ENCODE results near the gene C1GALT1C1.
"Not testable (repeated sequence)": the region's sequence is repeated elsewhere in the genome, so short reads cannot be mapped to it uniquely, and the experiment has no call there.

C1GALT1C1 gene

DNA sequence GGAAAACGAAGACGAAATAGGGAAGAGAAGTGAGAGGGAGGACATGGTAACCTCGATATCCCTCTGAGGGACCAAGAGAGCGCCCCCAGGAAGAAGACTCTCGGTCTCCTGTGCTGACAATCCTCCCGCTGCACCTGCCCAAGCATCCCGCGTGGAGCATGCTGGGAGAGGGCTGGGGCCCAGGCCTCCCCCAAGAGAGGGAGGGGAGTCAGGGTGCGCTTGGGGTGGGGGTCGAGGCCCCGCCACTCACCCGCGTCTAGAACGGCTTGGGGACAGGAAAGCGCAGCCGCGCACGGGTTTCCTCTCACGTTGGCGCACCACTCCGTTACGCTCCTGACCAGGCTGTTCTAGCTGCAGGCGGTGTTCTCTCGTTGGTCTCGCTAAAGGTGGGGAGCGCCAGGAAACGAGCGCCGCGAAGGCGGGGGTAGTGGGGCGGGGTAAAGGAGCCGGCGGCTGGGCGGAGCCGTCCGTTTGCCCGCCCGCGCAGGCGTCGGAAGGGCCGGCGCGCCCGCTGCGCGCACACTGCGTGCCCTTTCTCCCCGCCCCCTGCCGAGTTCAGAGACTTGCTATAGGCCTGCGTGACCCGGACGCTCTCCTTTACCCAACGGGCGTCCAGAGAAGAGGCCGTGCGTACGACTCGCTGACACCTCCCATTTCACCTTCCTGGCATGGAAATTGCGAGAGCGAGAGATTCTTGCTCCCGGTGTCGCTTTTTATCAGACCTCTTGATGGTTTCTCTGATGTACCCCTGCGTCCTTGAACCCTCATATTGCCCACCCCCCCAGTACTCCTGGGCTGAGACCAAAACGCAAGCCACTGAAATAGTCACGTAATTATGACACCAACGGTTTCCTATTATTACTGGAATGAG is at the start of gene C1GALT1C1:
Gene C1GALT1C1, minus strand, starts transcription at position 388 of the 871 bp plus-strand sequence. CDS start 2,888 bp downstream, outside the sequence.
- DNase-seq, result peak; percentile 98

DNA sequence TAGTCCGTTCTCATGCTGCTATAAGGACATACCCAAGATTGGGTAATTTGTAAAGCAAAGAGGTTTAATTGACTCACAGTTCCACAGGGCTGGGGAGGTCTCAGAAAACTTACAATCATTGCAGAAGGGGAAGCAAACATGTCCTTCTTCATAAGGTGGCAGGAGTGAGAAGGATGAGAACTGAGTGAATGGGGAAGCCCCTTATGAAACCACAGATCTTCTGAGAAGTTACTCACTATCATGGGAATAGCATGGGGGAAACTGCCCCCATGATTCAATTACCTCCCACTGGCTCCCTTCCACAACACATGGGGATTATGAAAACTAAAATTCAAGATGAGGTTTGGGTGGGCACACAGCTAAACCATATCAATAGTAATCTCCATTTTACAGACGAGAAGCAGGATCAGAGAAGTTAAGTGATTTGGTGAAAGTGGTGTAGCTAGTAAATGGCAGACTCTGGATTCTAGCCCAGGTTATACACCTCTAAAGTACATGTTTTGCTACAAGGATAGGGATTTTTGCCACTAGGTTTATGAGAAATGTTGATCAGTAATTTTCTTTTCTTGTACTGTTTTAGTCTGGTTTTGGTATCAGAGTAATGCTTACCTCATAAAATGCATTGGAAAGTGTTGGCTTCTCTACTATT is 47.3 kb upstream of the C1GALT1C1 start:
- no peak for DNase-seq

DNA sequence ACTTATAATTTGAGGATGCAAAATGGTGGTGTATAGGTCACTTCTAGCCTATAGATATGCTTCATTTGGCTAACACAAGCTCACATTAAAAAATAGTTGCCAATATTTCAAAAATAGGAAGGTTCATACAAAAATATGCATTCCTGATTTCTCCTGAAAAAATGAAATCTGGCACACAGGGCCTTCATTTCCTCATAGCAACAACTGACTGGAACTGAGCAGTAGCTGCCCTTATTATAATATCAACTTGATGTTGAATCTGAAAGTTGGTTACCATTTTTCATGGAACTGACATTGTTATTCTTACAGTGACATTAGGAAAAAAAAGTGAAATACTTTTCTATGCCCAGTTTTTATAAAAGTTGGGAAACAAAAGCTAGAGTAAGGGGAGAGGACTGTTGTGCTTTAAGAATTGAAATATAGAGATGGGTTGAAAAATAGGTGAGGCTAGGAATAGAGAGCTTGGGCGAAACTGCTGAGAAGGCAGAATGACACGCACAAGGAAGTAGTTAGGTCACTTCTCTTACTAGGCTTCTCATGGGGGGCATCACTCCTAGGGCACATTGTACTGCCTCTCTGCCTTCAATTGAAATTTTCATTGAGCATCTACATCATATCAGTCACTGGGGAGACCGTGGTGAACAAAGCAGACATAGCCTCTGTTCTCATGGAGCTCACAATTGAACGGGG is 43.1 kb upstream of the C1GALT1C1 start:
- no peak for DNase-seq

DNA sequence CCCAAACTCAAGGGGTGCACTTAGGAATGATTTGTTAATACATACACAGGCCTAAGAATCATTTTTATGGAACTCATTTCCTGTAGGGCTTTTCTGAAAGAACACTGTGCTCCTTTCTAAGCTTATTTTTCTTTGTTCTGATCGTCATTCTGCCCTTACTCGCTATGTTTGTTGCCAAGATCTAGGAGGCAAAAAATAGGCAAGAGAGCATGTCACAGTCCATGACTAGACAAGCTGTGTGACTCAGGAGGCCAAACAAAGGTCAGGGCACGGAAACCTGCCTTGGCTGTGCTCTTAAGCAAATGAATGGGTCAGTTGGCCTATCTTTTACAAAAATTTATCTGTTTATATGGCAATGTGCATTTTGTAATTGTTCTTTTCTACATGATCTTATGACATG is 42.5 kb upstream of the C1GALT1C1 start:
- DNase-seq, result no peak

DNA sequence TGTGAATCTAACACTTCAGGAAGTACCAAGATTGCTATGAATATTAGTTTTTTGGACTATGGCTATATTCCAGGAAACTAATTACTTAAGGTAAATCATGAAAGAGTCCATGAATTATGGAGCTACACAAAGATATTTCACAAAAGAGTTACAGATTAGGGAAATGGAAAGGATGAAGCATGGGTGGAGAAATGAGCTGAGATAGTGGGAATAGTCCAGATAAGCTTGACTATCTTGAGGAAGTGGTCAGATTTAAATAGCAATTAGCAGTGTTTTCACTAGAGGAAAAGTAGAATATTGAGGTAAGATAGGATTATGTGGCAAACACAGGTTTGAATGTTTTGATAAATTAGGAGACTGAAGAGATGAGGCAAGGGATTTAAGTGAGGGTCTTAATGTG is 42.1 kb upstream of the C1GALT1C1 start:
- no peak for DNase-seq

DNA sequence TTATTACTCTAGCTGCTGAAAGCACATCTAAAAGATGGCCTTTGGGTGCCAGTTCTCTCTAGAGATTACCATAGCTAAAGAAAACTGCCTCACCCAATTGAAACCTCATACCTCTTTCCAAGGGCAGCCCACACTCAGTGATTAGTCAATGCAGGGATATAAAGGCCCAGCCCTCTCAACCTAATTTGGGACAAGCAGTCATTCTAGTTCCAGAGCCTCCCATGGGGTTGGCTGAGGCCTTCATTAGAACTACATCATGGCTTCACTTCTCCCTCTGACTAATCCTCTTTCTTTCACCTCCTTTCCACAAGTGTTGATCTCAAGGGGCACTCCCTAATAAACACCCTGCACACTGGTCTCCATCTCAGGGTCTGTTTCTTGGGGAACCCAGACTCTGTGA is 38.5 kb upstream of the C1GALT1C1 start:
- no peak for DNase-seq

DNA sequence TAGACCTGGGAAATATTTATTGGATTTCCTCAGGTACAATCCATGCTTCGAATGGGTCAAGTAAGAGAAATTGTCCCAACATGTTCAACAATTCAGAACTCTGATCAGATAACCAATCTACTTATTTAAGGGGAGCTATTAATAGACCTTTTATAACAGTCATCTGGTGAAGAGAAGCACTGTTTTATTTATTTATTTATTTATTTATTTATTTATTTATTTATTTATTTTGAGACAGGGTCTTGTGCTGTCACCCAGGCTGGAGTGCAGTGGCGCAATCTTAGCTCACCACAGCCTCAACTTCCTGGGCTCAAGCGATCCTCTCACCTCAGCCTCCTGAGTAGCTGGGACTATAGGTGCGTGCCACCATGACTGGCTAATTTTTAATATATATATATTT is 34.7 kb upstream of the C1GALT1C1 start:
- DNase-seq, result not testable (repeated sequence)

DNA sequence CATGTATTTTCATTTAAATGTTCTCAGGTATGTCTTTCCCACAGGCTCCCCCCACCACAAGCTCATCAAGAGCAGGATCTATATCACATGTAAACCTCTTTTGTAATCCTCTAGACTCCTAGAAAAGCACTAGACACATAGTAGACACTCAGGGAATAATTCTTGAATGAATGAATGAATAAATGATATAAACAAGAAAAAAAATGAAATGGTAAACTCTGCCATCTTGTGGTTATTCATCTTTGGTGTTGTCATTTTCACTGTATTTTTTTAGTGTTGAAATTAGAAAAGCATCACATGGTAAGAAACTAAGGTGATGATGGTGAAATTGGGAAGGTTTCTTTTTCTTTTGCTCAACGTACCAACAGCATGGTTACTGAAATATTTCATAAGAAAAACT is 34.2 kb upstream of the C1GALT1C1 start:
- peak; percentile 55 for DNase-seq

DNA sequence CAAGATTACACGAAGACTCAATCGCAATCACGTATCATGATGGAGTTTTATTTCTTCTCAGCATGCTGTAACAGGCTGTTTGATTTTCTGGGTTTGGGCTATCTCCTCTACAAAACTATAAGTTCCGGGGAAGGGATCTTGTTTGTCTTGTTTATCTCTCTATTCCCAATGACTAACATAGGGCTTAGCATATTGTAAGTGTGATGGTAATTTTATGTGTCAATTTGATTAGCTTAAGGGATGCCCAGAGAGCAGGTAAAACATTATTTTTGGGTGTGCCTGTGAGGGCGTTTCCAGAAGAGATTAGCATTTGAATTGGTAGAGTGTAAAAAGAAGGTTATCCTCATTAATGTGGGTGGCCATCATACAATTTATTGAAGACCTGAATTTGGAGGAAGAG is 32.8 kb upstream of the C1GALT1C1 start:
- DNase-seq, result no peak

DNA sequence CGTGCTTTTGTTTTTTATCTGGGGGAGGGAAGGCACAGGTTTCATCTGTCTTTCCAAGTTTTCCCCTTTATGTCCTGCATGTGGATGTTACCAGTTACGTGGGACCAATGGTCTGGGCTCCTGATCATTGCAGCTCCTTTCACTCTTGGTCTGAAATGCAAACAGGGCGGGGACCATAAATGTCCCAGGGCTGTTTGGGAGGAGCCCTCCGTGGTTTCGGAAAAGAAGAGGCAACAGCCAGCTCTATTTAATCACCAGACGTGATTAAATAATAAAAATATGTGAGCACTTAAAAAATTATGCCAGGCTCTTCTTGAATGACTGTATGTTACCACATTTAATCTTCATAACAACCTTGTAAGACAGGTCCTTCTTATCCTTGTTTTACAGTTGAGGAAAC is 30.8 kb upstream of the C1GALT1C1 start:
- DNase-seq, result no peak

DNA sequence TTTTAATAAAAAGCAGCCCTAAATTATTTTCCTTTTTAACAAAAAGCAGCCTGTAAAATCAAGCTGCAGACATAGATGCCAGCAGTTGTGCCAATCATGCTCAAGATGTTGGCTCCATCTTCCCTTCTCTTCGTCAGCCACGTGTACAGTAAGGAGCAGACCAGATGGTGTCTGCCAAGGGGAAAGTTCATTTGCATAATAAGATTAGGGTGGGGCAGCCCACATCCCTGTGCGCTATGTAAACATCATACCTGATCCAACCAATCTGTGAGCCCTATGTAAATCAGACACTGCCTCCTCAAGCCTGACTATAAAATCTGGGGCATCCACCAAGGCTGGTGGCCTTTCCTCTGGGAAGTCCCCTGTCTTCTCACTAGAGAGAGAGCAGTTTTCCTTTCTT is 23.1 kb upstream of the C1GALT1C1 start:
- DNase-seq, result no peak

DNA sequence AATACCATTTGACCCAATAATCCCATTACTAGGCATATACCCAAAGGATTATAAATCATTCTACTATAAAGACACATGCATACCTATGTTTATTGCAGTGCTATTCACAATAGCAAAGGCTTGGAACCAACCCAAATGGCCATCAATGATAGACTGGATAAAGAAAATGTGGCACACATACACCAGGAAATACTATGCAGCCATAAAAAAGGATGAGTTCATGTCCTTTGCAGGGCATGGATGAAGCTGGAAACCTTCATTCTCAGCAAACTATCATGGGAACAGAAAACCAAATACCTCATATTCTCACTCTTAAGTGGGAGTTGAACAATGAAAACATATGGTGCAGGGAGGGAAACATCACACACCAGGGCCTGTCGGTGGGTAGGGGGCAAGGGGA is 22.4 kb upstream of the C1GALT1C1 start:
- DNase-seq, result not testable (repeated sequence)

DNA sequence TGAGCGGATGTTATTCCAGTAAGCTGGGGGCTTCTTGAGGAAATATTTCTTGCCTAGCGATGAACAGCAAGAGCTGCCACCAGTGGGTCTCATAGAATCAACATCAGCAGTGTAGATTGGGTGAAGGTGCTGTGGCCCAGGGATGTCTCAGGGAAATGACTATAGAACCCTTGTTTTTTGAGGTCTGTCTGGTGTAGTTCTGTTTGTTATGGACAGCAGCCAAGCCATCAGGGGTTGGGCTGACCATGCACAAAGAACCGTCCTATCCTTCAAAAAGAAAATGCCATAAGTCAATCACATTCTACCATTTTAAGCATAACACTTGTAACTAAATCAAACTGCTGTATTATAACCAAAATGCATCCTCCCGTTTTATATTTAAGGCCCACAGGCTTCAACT is 17.3 kb upstream of the C1GALT1C1 start:
- DNase-seq, result no peak

DNA sequence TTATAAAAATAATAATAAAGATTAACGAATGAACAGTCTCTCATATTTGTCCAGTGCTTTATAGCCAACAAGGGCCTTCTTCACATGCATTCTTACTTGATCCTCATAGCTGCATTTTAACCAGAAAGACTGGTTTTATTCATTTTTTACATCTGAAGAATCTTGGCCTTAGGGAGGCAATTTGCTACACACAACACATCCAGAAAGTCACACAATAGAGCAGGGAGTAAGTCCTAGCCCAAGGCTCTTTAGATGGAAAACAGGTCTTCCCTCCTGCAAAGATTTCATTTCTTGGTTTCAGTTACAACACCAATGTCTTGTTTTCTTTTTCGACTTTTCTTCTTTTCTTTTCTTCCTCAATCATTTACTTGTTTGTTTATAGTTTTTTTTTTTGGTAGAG is 13.0 kb upstream of the C1GALT1C1 start:
- DNase-seq, result no peak

DNA sequence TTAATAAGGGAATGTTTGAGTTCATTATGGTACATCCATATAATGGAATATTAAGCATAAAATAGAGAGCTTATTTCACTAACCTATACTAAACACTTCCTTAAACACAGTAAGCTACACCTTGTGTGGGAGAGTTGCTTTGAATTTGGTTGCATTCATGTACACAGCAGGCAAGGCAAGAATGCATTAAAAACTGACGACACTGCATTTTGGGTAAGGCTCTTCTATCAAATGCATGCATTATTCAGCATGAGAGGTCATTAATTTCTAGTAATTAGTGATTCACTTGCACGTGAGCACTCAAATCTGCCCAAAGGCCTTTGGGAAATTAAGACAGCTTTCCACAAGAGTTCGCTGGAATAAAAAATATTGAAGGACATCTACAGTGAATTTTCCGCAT is 8.8 kb upstream of the C1GALT1C1 start:
- DNase-seq, result no peak

DNA sequence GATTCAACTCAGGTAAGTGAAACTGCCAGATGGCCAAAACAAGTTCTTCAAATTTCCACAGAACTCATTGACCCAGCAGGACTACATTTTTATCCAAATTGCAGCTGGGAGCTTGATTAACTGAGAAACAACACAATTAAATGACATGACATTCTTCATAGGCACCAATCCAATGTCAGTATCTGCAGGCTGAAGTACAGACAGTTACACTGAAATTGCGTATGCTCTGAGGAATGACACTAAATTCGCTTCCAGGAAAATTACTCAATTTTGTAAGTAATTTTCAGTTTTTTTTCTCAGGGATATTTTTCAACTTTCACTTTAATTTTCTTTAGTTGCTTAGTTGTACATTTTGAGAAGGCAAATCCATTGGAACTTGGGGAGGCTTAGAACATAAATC is 4.5 kb downstream of the C1GALT1C1 start:
- no peak for DNase-seq

DNA sequence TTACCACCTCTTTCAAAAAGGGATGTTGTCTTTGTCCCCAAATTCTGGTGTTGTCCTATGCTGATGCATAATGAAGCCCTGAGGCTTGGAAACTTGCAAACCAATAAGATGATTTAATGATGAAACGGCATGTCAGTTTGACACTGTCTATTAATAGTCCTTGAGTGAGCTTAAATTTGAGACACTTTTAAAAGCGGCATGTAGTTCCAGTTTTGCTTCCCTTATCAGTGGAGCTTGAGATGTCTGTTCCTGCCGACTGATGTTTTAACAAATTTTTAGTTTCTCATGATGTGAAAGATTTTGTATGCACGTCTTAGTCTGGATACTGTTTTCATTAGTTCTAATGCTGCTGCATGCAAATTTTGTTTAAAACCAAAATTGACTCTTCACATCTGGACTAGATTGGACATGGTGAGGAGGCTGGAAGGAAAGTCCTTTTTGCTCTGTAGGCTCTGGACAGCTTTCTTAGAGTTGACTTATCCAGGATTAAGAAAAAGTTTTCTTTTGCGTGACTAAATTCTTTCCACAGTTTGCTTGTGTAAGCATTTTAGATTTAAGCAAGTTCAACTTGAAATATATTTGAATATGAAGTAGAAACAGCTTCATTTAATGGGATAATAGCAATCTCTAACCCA is 11.7 kb downstream of the C1GALT1C1 start:
- DNase-seq, result no peak

DNA sequence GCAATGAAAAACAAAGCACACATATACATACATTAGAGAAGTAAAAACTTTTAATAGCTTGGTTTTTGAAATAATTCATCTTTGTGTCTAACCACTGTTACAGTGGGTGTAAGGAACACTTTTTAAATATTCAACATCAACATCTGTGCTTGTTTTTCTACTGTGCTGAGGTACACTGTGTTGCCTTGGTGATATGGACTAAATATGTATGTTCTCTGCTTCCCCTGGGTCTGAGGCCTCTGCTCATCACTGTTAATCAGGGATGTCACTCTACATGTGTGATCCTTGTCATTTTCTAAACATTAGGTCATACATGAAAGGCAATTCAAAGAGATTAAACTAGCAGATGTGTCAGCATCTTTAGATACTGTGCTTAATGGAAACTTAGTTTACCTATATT is 15.0 kb downstream of the C1GALT1C1 start:
- DNase-seq, result peak; percentile 57

DNA sequence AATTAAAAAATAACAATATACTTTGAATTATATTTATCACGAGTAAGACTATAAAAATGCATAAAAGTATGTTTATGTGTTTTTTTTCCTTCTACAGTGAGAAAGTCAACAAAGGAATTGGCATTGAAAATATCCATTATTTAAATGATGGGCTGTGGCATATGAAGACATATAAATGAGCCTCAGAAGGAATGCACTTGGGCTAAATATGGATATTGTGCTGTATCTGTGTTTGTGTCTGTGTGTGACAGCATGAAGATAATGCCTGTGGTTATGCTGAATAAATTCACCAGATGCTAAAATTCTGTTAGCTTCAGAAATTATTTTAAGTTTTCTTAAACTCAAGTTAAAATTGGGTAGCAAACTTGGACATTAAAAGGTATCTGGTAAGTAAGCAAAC is 17.8 kb downstream of the C1GALT1C1 start:
- DNase-seq, result no peak

DNA sequence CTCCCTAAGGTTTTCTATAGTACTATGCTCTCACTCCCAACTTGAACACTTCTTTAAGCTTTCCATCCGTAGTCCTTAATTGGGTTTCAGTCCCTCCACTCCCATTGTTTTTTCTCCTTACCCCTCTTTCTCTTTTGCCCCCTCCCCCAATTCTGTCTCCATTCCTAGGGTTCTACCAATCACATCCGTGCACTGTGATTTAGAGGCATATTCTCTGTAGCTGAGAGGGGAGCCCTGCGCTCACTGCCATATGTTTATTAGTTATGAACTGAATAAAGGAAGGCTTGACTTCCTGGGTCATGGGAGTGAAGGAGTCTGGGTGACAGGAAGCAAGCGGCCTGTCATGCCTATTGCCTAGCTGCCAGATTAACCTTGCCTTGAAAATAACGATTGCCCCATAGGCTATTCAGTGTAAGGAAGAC is 25.5 kb downstream of the C1GALT1C1 start:
- peak; percentile 81 for DNase-seq

DNA sequence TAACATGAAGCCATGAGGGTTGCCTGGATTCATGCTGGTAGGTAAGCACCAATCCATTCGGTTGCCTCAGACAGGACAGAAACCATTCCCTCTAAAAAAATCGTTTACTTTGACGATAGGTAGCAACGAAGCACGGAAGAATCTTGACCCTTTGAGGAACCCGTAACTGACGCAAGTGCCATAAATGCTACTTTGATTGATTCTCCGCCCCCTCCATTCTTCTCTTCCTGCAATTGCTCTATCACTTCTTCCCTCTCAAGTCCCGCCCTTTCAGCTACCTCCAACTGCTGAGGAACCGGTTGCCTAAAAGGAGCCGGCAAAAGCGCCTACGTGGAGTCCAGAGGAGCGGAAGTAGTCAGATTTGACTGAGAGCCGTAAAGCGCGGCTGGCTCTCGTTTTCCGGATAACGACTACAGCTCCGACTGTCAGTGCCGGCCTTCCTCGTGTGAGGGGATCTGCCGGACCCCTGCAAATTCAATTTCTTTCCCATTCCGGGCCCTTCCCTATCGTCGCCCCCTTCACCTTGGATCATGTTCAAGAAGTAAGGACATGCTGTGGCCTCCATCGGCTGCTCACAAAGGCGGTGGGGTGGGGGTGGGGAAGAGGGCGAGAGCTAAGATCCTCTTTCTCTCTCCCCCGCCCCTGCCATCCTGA is 26.0 kb downstream of the C1GALT1C1 start, which contains the start of gene MCTS1:
Gene MCTS1, plus strand, starts transcription at position 395 of the 654 bp plus-strand sequence. Its CDS starts 136 bp downstream, at position 531.
- peak; percentile 96 for DNase-seq

DNA sequence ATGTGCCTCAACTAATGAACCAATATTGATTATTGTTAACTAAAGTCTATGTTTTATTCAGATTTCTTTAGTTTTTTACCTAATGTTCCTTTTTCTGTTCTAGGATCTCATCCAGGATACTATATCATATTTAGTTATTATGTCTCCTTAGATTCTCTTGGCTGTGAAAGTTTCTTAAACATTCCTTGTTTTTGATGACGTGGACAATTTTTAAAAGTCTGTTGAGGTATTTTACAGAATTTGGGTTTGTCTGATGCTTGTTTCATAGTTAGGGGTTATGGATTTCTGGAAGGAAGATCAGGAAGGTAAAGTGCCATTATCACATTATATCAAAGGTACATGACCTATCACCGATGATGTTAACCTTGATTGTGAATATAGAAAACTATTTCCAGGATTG is 44.2 kb downstream of the C1GALT1C1 start:
- no peak for DNase-seq

Measured in NCI-H1694 (cell line).